SK-N-SH treated with all-trans-retinoic acid at 6 μM for 48 hours (cell line): Measurements from ENCODE around the gene DNAJC27.

Experiments
- CSDC2 ChIP-seq: fragments of 250-450 bp; sonication (Bioruptor Pico); IDR thresholded peaks from 2 replicates; pipeline ENCODE4 v1.5.0; 2020; ENCODE audit warnings: mild to moderate bottlenecking, moderate library complexity
- PATZ1 ChIP-seq: fragments of 250-450 bp; sonication (Bioruptor Pico); IDR thresholded peaks from 2 replicates; pipeline ENCODE4 v1.8.0; 2020; ENCODE audit warnings: mild to moderate bottlenecking, moderate library complexity, borderline replicate concordance
- POU6F1 ChIP-seq: fragments of 250-450 bp; sonication (Bioruptor Pico); IDR thresholded peaks from 2 replicates; pipeline ENCODE4 v1.8.0; 2021; ENCODE audit warnings: low read depth, mild to moderate bottlenecking, moderate library complexity, borderline replicate concordance
- PPARA ChIP-seq: fragments of 250-450 bp; sonication (Bioruptor Pico); IDR thresholded peaks from 2 replicates; pipeline ENCODE4 v1.5.0; 2020; ENCODE audit warnings: mild to moderate bottlenecking, borderline replicate concordance
- RARB ChIP-seq: fragments of 250-450 bp; sonication (Bioruptor Pico); IDR thresholded peaks from 2 replicates; pipeline ENCODE4 v1.8.0; 2021; ENCODE audit warnings: mild to moderate bottlenecking, moderate library complexity
- ZC3H10 ChIP-seq: fragments of 250-450 bp; sonication (Bioruptor Pico); IDR thresholded peaks from 2 replicates; pipeline ENCODE4 v1.5.1; 2021; ENCODE audit warnings: mild to moderate bottlenecking, moderate library complexity
- ZFP30 ChIP-seq: fragments of 450-650 bp; formaldehyde crosslinking; IDR thresholded peaks from 2 replicates; pipeline ENCODE4 v1.5.0; 2022; ENCODE audit warnings: mild to moderate bottlenecking, moderate library complexity
- ZNF70 ChIP-seq: fragments of 450-650 bp; formaldehyde crosslinking; IDR thresholded peaks from 2 replicates; pipeline ENCODE4 v1.5.0; 2020; ENCODE audit warnings: mild to moderate bottlenecking, moderate library complexity

- TF ChIP-seq CSDC2 (CRISPR knock-in tag) = no peak
- no peak for TF ChIP-seq ZNF70
- TF ChIP-seq RARB (CRISPR knock-in tag) = no peak
- no peak for TF ChIP-seq ZC3H10 (CRISPR knock-in tag)
- no peak for TF ChIP-seq POU6F1 (CRISPR knock-in tag)
- no peak for TF ChIP-seq ZFP30 (CRISPR knock-in tag)
- TF ChIP-seq PATZ1 (CRISPR knock-in tag) = no peak
- TF ChIP-seq PPARA = no peak
These were observed 21.8 kb upstream of the DNAJC27 start for GRCh38 chr2:24993406-24994145.
